Measurements from ENCODE around the gene NEURL2. TPM values are rescaled to one million over a fixed set of nuclear protein-coding genes. Genes with fewer than 3 reads are reported as not detected.

The NEURL2 gene
- total RNA-seq, 1 donor from 2014 or later = 7.4 TPM

DNA sequence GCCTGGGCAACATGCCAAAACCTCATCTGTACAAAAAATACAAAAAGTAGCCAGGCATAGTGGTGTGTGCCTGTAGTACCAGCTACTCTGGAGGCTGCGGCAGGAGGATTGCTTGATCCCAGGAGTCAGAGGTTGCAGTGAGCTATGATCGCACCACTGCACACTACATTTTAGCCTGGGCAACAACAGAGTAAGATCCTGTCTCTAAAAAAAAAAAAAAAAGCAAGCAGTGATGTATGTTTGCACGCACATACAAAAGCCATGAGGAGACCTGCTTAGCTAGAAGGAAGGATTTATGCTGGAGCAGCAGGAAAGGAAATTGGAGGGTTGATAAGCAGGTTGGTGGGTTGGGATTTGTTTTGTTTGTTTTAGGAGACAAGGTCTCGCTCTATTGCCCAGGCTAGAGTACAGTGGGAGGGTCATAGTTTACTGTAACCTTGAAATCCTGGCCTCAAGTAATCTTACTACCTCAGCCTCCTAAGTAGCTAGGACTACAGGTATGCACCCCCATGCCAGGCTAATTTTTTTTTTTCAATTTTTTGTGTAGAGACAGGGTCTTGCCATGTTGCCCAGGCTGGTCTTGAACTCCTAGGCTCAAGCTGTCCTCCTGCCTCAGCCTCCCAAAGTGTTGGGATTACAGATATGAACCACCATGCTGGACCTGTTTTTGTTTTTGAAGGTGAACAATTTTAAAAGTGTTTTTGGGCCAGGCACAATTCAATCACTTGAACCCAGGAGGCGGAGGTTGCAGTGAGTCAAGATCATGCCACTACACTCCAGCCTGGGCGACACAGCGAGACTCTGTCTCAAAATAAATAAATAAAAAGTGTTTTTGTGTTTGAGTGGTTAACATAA, 29.6 kb downstream of the NEURL2 start:
- H3K27me3 Mint-ChIP-seq (ENCODE audit: unreplicated experiment) = no peaks in the 10 kb centered on the region
- H3K4me1 Mint-ChIP-seq (ENCODE audit: unreplicated experiment) = peaks cover 33% of the 10 kb centered on the region
- H3K4me3 Mint-ChIP-seq (ENCODE audit: unreplicated experiment) = no peak overlapping the region
- TF ChIP-seq, protein P1, sequence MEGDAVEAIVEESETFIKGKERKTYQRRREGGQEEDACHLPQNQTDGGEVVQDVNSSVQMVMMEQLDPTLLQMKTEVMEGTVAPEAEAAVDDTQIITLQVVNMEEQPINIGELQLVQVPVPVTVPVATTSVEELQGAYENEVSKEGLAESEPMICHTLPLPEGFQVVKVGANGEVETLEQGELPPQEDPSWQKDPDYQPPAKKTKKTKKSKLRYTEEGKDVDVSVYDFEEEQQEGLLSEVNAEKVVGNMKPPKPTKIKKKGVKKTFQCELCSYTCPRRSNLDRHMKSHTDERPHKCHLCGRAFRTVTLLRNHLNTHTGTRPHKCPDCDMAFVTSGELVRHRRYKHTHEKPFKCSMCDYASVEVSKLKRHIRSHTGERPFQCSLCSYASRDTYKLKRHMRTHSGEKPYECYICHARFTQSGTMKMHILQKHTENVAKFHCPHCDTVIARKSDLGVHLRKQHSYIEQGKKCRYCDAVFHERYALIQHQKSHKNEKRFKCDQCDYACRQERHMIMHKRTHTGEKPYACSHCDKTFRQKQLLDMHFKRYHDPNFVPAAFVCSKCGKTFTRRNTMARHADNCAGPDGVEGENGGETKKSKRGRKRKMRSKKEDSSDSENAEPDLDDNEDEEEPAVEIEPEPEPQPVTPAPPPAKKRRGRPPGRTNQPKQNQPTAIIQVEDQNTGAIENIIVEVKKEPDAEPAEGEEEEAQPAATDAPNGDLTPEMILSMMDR (IDR thresholded peaks at IDR 0.05) = no peak
- no peak for DNase-seq (ENCODE audit: extremely low spot score, unreplicated experiment)
- H3K27ac Mint-ChIP-seq (ENCODE audit: unreplicated experiment) = no peak overlapping the region
- H3K36me3 Mint-ChIP-seq (ENCODE audit: unreplicated experiment) = peaks cover 2% of the 10 kb centered on the region
- H3K9me3 Mint-ChIP-seq (ENCODE audit: unreplicated experiment) = no peaks in the 10 kb centered on the region

- Mint-ChIP-seq H3K4me3 (ENCODE audit: unreplicated experiment) (no peak overlapping the region), H3K9me3 (ENCODE audit: unreplicated experiment) (no peaks in the 10 kb centered on the region), H3K27me3 (ENCODE audit: unreplicated experiment) (no peaks in the 10 kb centered on the region), H3K36me3 (ENCODE audit: unreplicated experiment) (peaks cover 2% of the 10 kb centered on the region), H3K4me1 (ENCODE audit: unreplicated experiment) (peaks cover 39% of the 10 kb centered on the region), H3K27ac (ENCODE audit: unreplicated experiment) (no peak overlapping the region)
- TF ChIP-seq, protein P1 (IDR thresholded peaks at IDR 0.05) = no peak
- no peak for DNase-seq (ENCODE audit: extremely low spot score, unreplicated experiment)
Observed at GRCh38 chr20:45860560-45861220, 30.3 kb downstream of the NEURL2 start.

GRCh38 chr20:45859916-45860315, 31.1 kb downstream of the NEURL2 start:
- DNase-seq (ENCODE audit: extremely low spot score, unreplicated experiment) = no peak
- Mint-ChIP-seq H3K4me1 (ENCODE audit: unreplicated experiment) (peaks cover 42% of the 10 kb centered on the region), H3K9me3 (ENCODE audit: unreplicated experiment) (no peaks in the 10 kb centered on the region), H3K4me3 (ENCODE audit: unreplicated experiment) (no peak overlapping the region), H3K27ac (ENCODE audit: unreplicated experiment) (no peak overlapping the region), H3K27me3 (ENCODE audit: unreplicated experiment) (no peaks in the 10 kb centered on the region), H3K36me3 (ENCODE audit: unreplicated experiment) (peaks cover 2% of the 10 kb centered on the region)
- TF ChIP-seq, protein P1 (IDR thresholded peaks at IDR 0.05) = no peak

GRCh38 chr20:45857882-45858216, 33.2 kb downstream of the NEURL2 start:
- Mint-ChIP-seq H3K36me3 (ENCODE audit: unreplicated experiment) (peaks cover 2% of the 10 kb centered on the region), H3K4me3 (ENCODE audit: unreplicated experiment) (peak overlapping the region; percentile 92), H3K4me1 (ENCODE audit: unreplicated experiment) (peaks cover 45% of the 10 kb centered on the region), H3K27ac (ENCODE audit: unreplicated experiment) (peak overlapping the region; percentile 93), H3K9me3 (ENCODE audit: unreplicated experiment) (no peaks in the 10 kb centered on the region), H3K27me3 (ENCODE audit: unreplicated experiment) (no peaks in the 10 kb centered on the region)
- TF ChIP-seq, protein P1 (IDR thresholded peaks at IDR 0.05) = no peak
- DNase-seq (ENCODE audit: extremely low spot score, unreplicated experiment) = no peak

Data from osteocyte (in vitro differentiated cells).